H1 (cell line): ENCODE results near the gene PELI2. TPM values are rescaled to one million over a fixed set of nuclear protein-coding genes. Genes with fewer than 3 reads are reported as not detected.

Experiments
- CTCF ChIA-PET: fragments of 300-600 bp; sonication (Branson Sonifier 250); formaldehyde crosslinking; loops from one replicate; lab custom pipeline; 2021; ENCODE audit not compliant: partially characterized antibody; lab: Charles Lee
- POLR2A ChIA-PET: fragments of 300-600 bp; sonication (Branson Sonifier 250); formaldehyde crosslinking; loops from one replicate; lab custom pipeline; 2021; ENCODE audit warnings: inconsistent platforms; ENCODE audit not compliant: partially characterized antibody; lab: Charles Lee
- DNase-seq, 2 experiments: peaks; one replicate each; pipeline versions ENCODE4 v3.0.0 to v3.0.0-alpha.2; 2010 to 2022; ENCODE audit warnings: low spot score in 2 of 2, low read depth in 1 of 2, mixed read lengths in 1 of 2
- FAIRE-seq: peaks from 2 replicates; lab custom pipeline; 2011; peaks lifted over from hg19 to GRCh38; lab: Jason Lieb, UNC
- H2AFZ ChIP-seq: 2 replicates; pipeline ENCODE4 v1.8.1; 2012; ENCODE audit warnings: low read length, inconsistent platforms
- H2AK5ac ChIP-seq: 2 replicates; pipeline ENCODE4 v1.6.1; 2013; ENCODE audit warnings: low read depth, low read length
- H2BK120ac ChIP-seq: replicated peaks from 2 replicates; pipeline ENCODE3; 2013; ENCODE audit warnings: low read depth, low read length, inconsistent platforms
- H2BK12ac ChIP-seq: 2 replicates; pipeline ENCODE4 v1.6.1; 2013; ENCODE audit warnings: low read depth, low read length
- H2BK15ac ChIP-seq: 2 replicates; pipeline ENCODE4 v1.6.1; 2013; ENCODE audit warnings: low read length
- H2BK20ac ChIP-seq: 2 replicates; pipeline ENCODE4 v1.6.1; 2013; ENCODE audit warnings: low read length
- H2BK5ac ChIP-seq: 2 replicates; pipeline ENCODE4 v1.6.1; 2013; ENCODE audit warnings: low read depth, low read length
- H3K14ac ChIP-seq: 2 replicates; pipeline ENCODE4 v1.6.1; 2013; ENCODE audit warnings: inconsistent platforms; ENCODE audit not compliant: insufficient read length
- H3K18ac ChIP-seq: 2 replicates; pipeline ENCODE4 v1.6.1; 2013; ENCODE audit warnings: low read length; ENCODE audit errors: extremely low read depth
- H3K23ac ChIP-seq: 2 replicates; pipeline ENCODE4 v1.6.1; 2013; ENCODE audit warnings: inconsistent platforms; ENCODE audit not compliant: insufficient read length
- H3K23me2 ChIP-seq: 2 replicates; pipeline ENCODE4 v1.6.1; 2013; ENCODE audit warnings: low read depth, low read length
- H3K27ac ChIP-seq: 2 replicates; pipeline ENCODE4 v1.6.1; 2011; ENCODE audit warnings: low read depth, low read length, inconsistent platforms
- H3K27me3 ChIP-seq, 4 experiments: replicated peaks in 1 of 4; 1 replicate in 1 of 4; 2 replicates in 3 of 4; pipeline versions ENCODE4 v1.6.1 to v1.8.1; 2011 to 2013; ENCODE audit warnings: low read length in 3 of 4, mild to moderate bottlenecking in 3 of 4, inconsistent platforms in 2 of 4, mixed read lengths in 2 of 4, moderate library complexity in 1 of 4; ENCODE audit not compliant: control insufficient read depth in 3 of 4, insufficient read depth in 3 of 4; ENCODE audit errors: extremely low read depth in 1 of 4
- H3K36me3 ChIP-seq, 4 experiments: 2 replicates each; pipeline versions ENCODE4 v1.6.1 to v1.8.1; 2011 to 2013; ENCODE audit warnings: mild to moderate bottlenecking in 4 of 4, low read length in 3 of 4, moderate library complexity in 2 of 4, control low read depth in 1 of 4, inconsistent platforms in 1 of 4; ENCODE audit not compliant: insufficient read depth in 4 of 4, control insufficient read depth in 2 of 4
- H3K4ac ChIP-seq: replicated peaks from 2 replicates; pipeline ENCODE3; 2013; ENCODE audit warnings: low read length, low read depth, mixed read lengths, inconsistent platforms; ENCODE audit not compliant: insufficient read length
- H3K4me1 ChIP-seq, 4 experiments: replicated peaks in 1 of 4; 1 replicate in 1 of 4; 2 replicates in 3 of 4; pipeline versions ENCODE4 v1.6.1 to v1.8.1; 2011 to 2013; ENCODE audit warnings: low read length in 3 of 4, inconsistent platforms in 2 of 4, mixed read lengths in 1 of 4; ENCODE audit not compliant: insufficient read depth in 4 of 4, control insufficient read depth in 3 of 4
- H3K4me2 ChIP-seq, 2 experiments: 2 replicates each; pipeline versions ENCODE4 v1.6.1 to v1.8.1; 2011 to 2013; ENCODE audit warnings: low read depth in 2 of 2, low read length in 2 of 2, control low read depth in 1 of 2, inconsistent platforms in 1 of 2, mild to moderate bottlenecking in 1 of 2; ENCODE audit not compliant: insufficient read depth in 1 of 2
- H3K4me3 ChIP-seq, 4 experiments: fragments of 200-600, 300-600 bp in 1 of 4; sonication (generic), shearing (Covaris generic), sonication (Bioruptor Twin) in 1 of 4; 2 replicates each; pipeline versions ENCODE4 v1.5.1 to v1.8.1; 2011 to 2016; ENCODE audit warnings: low read length in 4 of 4, low read depth in 3 of 4, control low read depth in 2 of 4, inconsistent platforms in 2 of 4, mild to moderate bottlenecking in 2 of 4, mixed read lengths in 1 of 4, moderate library complexity in 1 of 4; ENCODE audit not compliant: insufficient read depth in 2 of 4; ENCODE audit errors: extremely low read depth in 1 of 4
- H3K56ac ChIP-seq: replicated peaks from 2 replicates; pipeline ENCODE3; 2013; ENCODE audit warnings: low read depth, mild to moderate bottlenecking, mixed read lengths, low read length, inconsistent platforms; ENCODE audit not compliant: insufficient read length
- H3K79me1 ChIP-seq: 2 replicates; pipeline ENCODE4 v1.6.1; 2013; ENCODE audit warnings: low read depth, low read length, control low read depth
- H3K79me2 ChIP-seq, 2 experiments: 2 replicates each; pipeline versions ENCODE4 v1.6.1 to v1.8.1; 2012 to 2013; ENCODE audit warnings: low read length in 2 of 2, mild to moderate bottlenecking in 2 of 2, inconsistent platforms in 1 of 2; ENCODE audit not compliant: insufficient read depth in 2 of 2, control insufficient read depth in 1 of 2
- H3K9ac ChIP-seq, 4 experiments: replicated peaks in 1 of 4; 1 replicate in 1 of 4; 2 replicates in 3 of 4; pipeline versions ENCODE4 v1.6.1 to v1.8.1; 2011 to 2013; ENCODE audit warnings: low read depth in 3 of 4, low read length in 3 of 4, control low read depth in 2 of 4, mild to moderate bottlenecking in 2 of 4, moderate library complexity in 2 of 4, inconsistent platforms in 1 of 4; ENCODE audit errors: extremely low read depth in 1 of 4
- H3K9me3 ChIP-seq, 2 experiments: 2 replicates each; pipeline versions ENCODE4 v1.6.1 to v1.8.1; 2012 to 2013; ENCODE audit warnings: mild to moderate bottlenecking in 2 of 2, moderate library complexity in 2 of 2, control low read depth in 1 of 2, inconsistent platforms in 1 of 2, low read depth in 1 of 2, low read length in 1 of 2, mixed read lengths in 1 of 2; ENCODE audit not compliant: insufficient read depth in 2 of 2
- H4K20me1 ChIP-seq, 2 experiments: replicated peaks in 1 of 2; 2 replicates each; pipeline versions ENCODE3 to v1.8.1; 2011 to 2013; ENCODE audit warnings: inconsistent platforms in 2 of 2, low read length in 2 of 2, mild to moderate bottlenecking in 1 of 2; ENCODE audit not compliant: insufficient read depth in 2 of 2, control insufficient read depth in 1 of 2
- H4K5ac ChIP-seq: 2 replicates; pipeline ENCODE4 v1.6.1; 2013; ENCODE audit warnings: low read length, low read depth, mixed read lengths, inconsistent platforms; ENCODE audit not compliant: insufficient read length
- H4K8ac ChIP-seq: 2 replicates; pipeline ENCODE4 v1.8.0; 2013; ENCODE audit warnings: mild to moderate bottlenecking, moderate library complexity, low read length, inconsistent platforms; ENCODE audit not compliant: insufficient read depth; ENCODE audit errors: extremely low read depth
- H4K91ac ChIP-seq: replicated peaks from 2 replicates; pipeline ENCODE3; 2013; ENCODE audit warnings: low read length, mixed read lengths, inconsistent platforms; ENCODE audit not compliant: insufficient read length
- CHD1 ChIP-seq: IDR thresholded peaks from 2 replicates; pipeline ENCODE4 v1.6.1; 2012; ENCODE audit warnings: low read depth, low read length, improper control_type of control experiment
- CTBP2 ChIP-seq: IDR thresholded peaks from 2 replicates; pipeline ENCODE4 v1.7.0; 2011; ENCODE audit warnings: borderline replicate concordance, mild to moderate bottlenecking, moderate library complexity, mixed read lengths, low read length; ENCODE audit not compliant: insufficient read depth, insufficient read length
- GABPA ChIP-seq: IDR thresholded peaks from 2 replicates; pipeline ENCODE4 v1.6.1; 2011; ENCODE audit warnings: mild to moderate bottlenecking, low read length, moderate library complexity, borderline replicate concordance; ENCODE audit not compliant: insufficient read depth
- HDAC2 ChIP-seq, 2 experiments: fragments of 300-600 bp in 1 of 2; sonication (generic) in 1 of 2; IDR thresholded peaks; 2 replicates each; pipeline ENCODE4 v1.6.1; 2011 to 2012; ENCODE audit warnings: low read depth in 2 of 2, low read length in 2 of 2, mild to moderate bottlenecking in 2 of 2, moderate library complexity in 2 of 2, borderline replicate concordance in 1 of 2, inconsistent platforms in 1 of 2
- KDM5A ChIP-seq: fragments of 200-600 bp; IDR thresholded peaks from 2 replicates; pipeline ENCODE4 v1.7.1; 2012; ENCODE audit warnings: mild to moderate bottlenecking, low read length, inconsistent platforms, mixed read lengths
- MAFK ChIP-seq: IDR thresholded peaks from 2 replicates; pipeline ENCODE4 v1.6.1; 2012; ENCODE audit warnings: low read depth, mild to moderate bottlenecking, improper control_type of control experiment, low read length
- RBBP5 ChIP-seq: IDR thresholded peaks from 2 replicates; pipeline ENCODE4 v1.7.1; 2012; ENCODE audit warnings: low read depth, mild to moderate bottlenecking, inconsistent platforms, low read length, moderate library complexity, borderline replicate concordance
- SIRT6 ChIP-seq: IDR thresholded peaks from one replicate; pipeline ENCODE4 v1.7.1; 2012; ENCODE audit warnings: low read length, inconsistent platforms
- SRF ChIP-seq: IDR thresholded peaks from 2 replicates; pipeline ENCODE4 v1.6.1; 2011; ENCODE audit warnings: mild to moderate bottlenecking, low read depth, low read length, moderate library complexity
- WGBS, 2 experiments: shearing (Covaris generic) in 1 of 2; methylation state at CpG; one replicate each; pipeline versions ENCODE4 v1.1.6 to v1.1.7; 2013 to 2015; ENCODE audit warnings: low lambda C conversion rate in 2 of 2, mixed read lengths in 2 of 2, inconsistent platforms in 1 of 2, low coverage in 1 of 2, missing lambda C conversion rate in 1 of 2; ENCODE audit not compliant: insufficient replicate concordance in 2 of 2, insufficient coverage in 1 of 2, insufficient read length in 1 of 2; ENCODE audit errors: extremely low coverage in 1 of 2, missing lambda C conversion rate in 1 of 2; 5-methylcytosine and 5-hydroxymethylcytosine counted together
- polyA plus RNA-seq, 7 experiments: library from polyadenylated mRNA; depleted of rRNA in 3 of 7; stranded (reverse) in 5 of 7; unstranded in 2 of 7; fragments of >200 nt in 5 of 7; fragments of 200-250 nt in 2 of 7; gene quantifications; 1 replicate in 5 of 7; 2 replicates in 1 of 7; 4 replicates in 1 of 7; pipeline versions ENCODE4 v1.2.1 to v1.2.3, GENCODE V29; 2011 to 2013; ENCODE audit warnings: missing spikeins in 2 of 7, mixed read lengths in 2 of 7
- total RNA-seq: library from RNA; stranded (reverse); fragmentation: NEBNext Ultra II Directional; extraction: Animal tissue kit (Norgen Biotek cat#: 25700); gene quantifications from 2 replicates; pipeline ENCODE4 v1.2.1, GENCODE V29; 2021
- TF ChIP-seq, protein P1 (sequence below): IDR thresholded peaks from 2 replicates; pipeline ENCODE4 v1.6.1; 2012; ENCODE audit warnings: inconsistent platforms

The PELI2 gene
- total and polyA plus RNA-seq, 2 of the 8 experiments (the other 6 are each of a cell fraction or from before 2014, with no cell fraction given) = 14.6 to 25.7 TPM

DNA sequence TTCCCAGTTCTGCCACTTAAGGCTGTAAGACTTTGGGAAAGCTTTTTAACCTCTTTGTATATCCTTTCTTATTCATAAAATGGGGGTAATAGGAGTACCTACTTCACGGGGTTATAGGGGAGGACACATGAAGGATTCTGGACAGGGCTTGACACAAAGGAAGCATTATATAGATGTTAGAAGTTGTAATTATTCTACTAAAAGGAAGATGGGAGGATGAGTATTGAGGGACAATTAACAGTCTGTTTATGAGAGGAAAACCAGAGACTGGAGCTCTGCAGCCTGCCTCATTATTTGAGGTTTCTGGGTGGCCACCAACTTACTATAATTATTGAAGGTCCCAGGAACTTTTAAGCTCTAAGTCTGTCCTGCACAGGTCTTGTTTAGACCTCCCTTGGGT lies 34.0 kb downstream of the PELI2 start:
- peaks cover 6% of the 10 kb centered on the region for H3K79me1 ChIP-seq
- H3K27me3 ChIP-seq = no peaks in the 10 kb centered on the region
- no peak overlapping the region for H3K14ac ChIP-seq
- no peaks in the 10 kb centered on the region for H4K20me1 ChIP-seq
- H3K79me2 ChIP-seq = peaks cover 3 to 90% of the 10 kb centered on the region in 2 experiments; a peak in 3 of 4 replicates
- H2BK15ac ChIP-seq = no peak overlapping the region
- CTCF ChIA-PET = interaction anchor here (0.6 to 1.3 kb wide), 4 partner anchors 8 to 494 kb away, joined by 3 to 7 read pairs (median 4); no protein-coding TSS in a partner anchor
- no peak overlapping the region for H3K9ac ChIP-seq
- H3K36me3 ChIP-seq = no peaks in the 10 kb centered on the region
- H3K18ac ChIP-seq = no peak overlapping the region
- H2BK5ac ChIP-seq = no peak overlapping the region
- no peak overlapping the region for H4K8ac ChIP-seq
- no peak overlapping the region for H2BK12ac ChIP-seq
- H2BK120ac ChIP-seq = no peak overlapping the region
- TF ChIP-seq HDAC2 (IDR thresholded peaks at IDR 0.05; ENCODE audit: borderline replicate concordance in 1 of 2, low read depth in 2 of 2, low read length in 2 of 2) (no peak), RBBP5 (no peak), GABPA (no peak), MAFK (no peak), CTBP2 (no peak), SRF (no peak), KDM5A (no peak), CHD1 (no peak), SIRT6 (no peak)
- TF ChIP-seq, protein P1, sequence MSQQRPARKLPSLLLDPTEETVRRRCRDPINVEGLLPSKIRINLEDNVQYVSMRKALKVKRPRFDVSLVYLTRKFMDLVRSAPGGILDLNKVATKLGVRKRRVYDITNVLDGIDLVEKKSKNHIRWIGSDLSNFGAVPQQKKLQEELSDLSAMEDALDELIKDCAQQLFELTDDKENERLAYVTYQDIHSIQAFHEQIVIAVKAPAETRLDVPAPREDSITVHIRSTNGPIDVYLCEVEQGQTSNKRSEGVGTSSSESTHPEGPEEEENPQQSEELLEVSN = no peak
- H3K27ac ChIP-seq = no peak overlapping the region
- no peaks in the 10 kb centered on the region for H3K23me2 ChIP-seq
- H3K56ac ChIP-seq = no peak overlapping the region
- H3K4me2 ChIP-seq = no peak overlapping the region
- POLR2A ChIA-PET = no interaction called here
- no peak overlapping the region for H3K4ac ChIP-seq
- H3K9me3 ChIP-seq = no peaks in the 10 kb centered on the region
- WGBS, 2 experiments = 91% methylated on average over 1 of the region's 1 CpG; no CpG with 5 or more reads in 1 of the 2 experiments
- H2AFZ ChIP-seq = no peak overlapping the region
- no peak overlapping the region for H2AK5ac ChIP-seq
- no peak overlapping the region for H2BK20ac ChIP-seq
- H3K4me1 ChIP-seq = peaks cover 1 to 9% (median 6%) of the 10 kb centered on the region in 4 experiments; a peak in 6 of 7 replicates
- no peak overlapping the region for H3K23ac ChIP-seq
- no peak overlapping the region for H4K5ac ChIP-seq
- FAIRE-seq = no peak
- H3K4me3 ChIP-seq = no peak overlapping the region
- H4K91ac ChIP-seq = no peak overlapping the region
- DNase-seq = no peak
